GM18870 (cell line): ENCODE measurements around the gene PLXNA3.

Source experiments
- ATAC-seq: cut with Tn5 transposase; IDR thresholded peaks from one replicate; pipeline ENCODE4 v1.9.1; 2021; ENCODE audit warnings: moderate library complexity; ENCODE audit not compliant: unreplicated experiment

Gene PLXNA3

DNA sequence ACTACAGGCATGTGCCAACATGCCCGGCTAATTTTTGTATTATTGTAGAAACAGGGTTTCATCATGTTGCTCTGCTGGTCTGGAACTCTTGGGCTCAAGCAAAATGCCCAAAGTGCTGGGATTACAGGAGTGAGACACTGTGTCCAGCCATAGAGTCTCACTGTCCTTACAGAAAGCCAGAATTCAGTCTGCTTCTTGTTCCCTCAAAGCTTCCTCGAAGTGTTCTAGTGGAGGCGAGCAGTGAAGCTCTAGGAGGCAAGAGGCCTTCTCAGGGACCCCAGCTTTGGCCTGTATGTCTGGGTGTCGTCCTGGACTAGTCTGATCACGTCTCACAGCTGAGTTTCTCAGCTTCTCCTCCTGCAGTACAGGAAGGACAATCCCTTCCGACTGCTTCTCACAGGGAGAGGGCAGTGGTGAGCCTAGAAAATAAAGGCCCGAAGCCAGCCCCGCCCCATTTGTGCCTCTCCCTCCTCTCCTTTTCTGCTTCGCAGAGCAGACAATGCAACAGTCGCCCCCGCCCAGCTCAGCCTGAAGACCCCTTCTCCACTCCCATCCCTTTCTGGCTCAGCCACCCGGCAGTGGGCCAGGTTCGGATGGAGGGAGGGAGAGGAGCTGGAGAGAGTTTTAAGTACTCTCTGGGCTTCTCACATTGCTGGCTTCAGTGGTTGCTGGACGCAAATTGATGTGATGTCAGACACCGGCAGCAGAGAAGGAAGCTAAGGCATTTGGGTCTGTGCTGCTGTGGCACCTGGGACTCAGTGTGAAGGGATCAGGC is 69.0 kb downstream of the PLXNA3 start:
- ATAC-seq: peak; percentile 55
